HCT116 (cell line): ENCODE data around the gene TCP10L. TPM values are rescaled to one million over a fixed set of nuclear protein-coding genes. Genes with fewer than 3 reads are reported as not detected.
A peak's percentile ranks its signal among the peaks of the same experiment; 100 is the strongest.
"Not testable (repeated sequence)": the region's sequence is repeated elsewhere in the genome, so short reads cannot be mapped to it uniquely, and the experiment has no call there.

Experiments
- ATAC-seq: fragments of 200-7000 bp; cut with Tn5 transposase; 2 replicates; pipeline ENCODE4 v1.9.1; 2020; ENCODE audit warnings: mild to moderate bottlenecking, moderate library complexity
- BruUV-seq: library from RNA; stranded (reverse); fragments of 400-500 nt; replicated peaks from 2 replicates; lab custom pipeline; 2021; lab: Mats Ljungman, UMichigan
- CTCF ChIA-PET: fragments of 300-600 bp; sonication (Branson Sonifier 250); formaldehyde crosslinking; loops from one replicate; lab custom pipeline; 2021; ENCODE audit warnings: antibody characterized with exemption; lab: Charles Lee
- POLR2A ChIA-PET: fragments of 300-600, 350-600 bp; sonication (Branson Sonifier 250); formaldehyde crosslinking; loops from one replicate; lab custom pipeline; 2021; ENCODE audit warnings: antibody characterized with exemption; lab: Charles Lee
- RAD21 ChIA-PET, 2 experiments: fragments of 300-600 bp; sonication (Branson Sonifier 250); formaldehyde crosslinking; loops; one replicate each; lab custom pipeline; 2023; ENCODE audit warnings: low total read pairs in 2 of 2; ENCODE audit not compliant: uncharacterized antibody in 2 of 2, unreplicated experiment in 2 of 2, low non-redundant PET in 1 of 2; lab: Charles Lee
- DNase-seq: peaks from one replicate; pipeline ENCODE4 v3.0.0-alpha.2; 2010; ENCODE audit warnings: low read depth, low spot score
- H2AFZ ChIP-seq: fragments of 200-600 bp; shearing (Covaris generic), sonication (generic); 2 replicates; pipeline ENCODE4 v1.6.1; 2017; ENCODE audit warnings: low read depth, mixed run types, mixed read lengths, antibody characterized with exemption, low read length; ENCODE audit not compliant: poor library complexity, severe bottlenecking
- H3K27ac ChIP-seq: 2 replicates; pipeline ENCODE4 v1.5.1; 2012; ENCODE audit warnings: low read depth, low read length
- H3K27me3 ChIP-seq: fragments of 200-600 bp; sonication (generic); 2 replicates; pipeline ENCODE4 v1.6.1; 2016; ENCODE audit warnings: mixed run types, low read length, mixed read lengths; ENCODE audit not compliant: insufficient read depth
- H3K36me3 ChIP-seq, 2 experiments: fragments of 200-500 bp in 1 of 2; fragments of 200-600 bp in 1 of 2; sonication (Bioruptor generic) in 1 of 2; sonication (generic) in 1 of 2; 2 replicates each; pipeline versions ENCODE4 v1.5.1 to v1.6.1; 2014 to 2016; ENCODE audit warnings: low read length in 2 of 2, inconsistent platforms in 1 of 2, mixed read lengths in 1 of 2, mixed run types in 1 of 2; ENCODE audit not compliant: insufficient read depth in 2 of 2, control insufficient read depth in 1 of 2
- H3K4me1 ChIP-seq, 2 experiments: fragments of 200-600 bp in 1 of 2; sonication (generic) in 1 of 2; 2 replicates each; pipeline versions ENCODE4 v1.5.1 to v1.6.1; 2012 to 2017; ENCODE audit warnings: low read length in 2 of 2, inconsistent platforms in 1 of 2, mild to moderate bottlenecking in 1 of 2, mixed read lengths in 1 of 2, mixed run types in 1 of 2, moderate library complexity in 1 of 2; ENCODE audit not compliant: insufficient read depth in 2 of 2, control insufficient read depth in 1 of 2
- H3K4me2 ChIP-seq: fragments of 200-600 bp; sonication (generic); 2 replicates; pipeline ENCODE4 v1.6.1; 2017; ENCODE audit warnings: mixed run types, low read length, mixed read lengths
- H3K4me3 ChIP-seq, 2 experiments: fragments of 200-600 bp in 1 of 2; sonication (generic) in 1 of 2; replicated peaks in 1 of 2; 2 replicates each; pipeline ENCODE4 v1.5.1; 2011 to 2016; ENCODE audit warnings: low read length in 2 of 2, control low read depth in 1 of 2, low read depth in 1 of 2, mild to moderate bottlenecking in 1 of 2, mixed read lengths in 1 of 2, mixed run types in 1 of 2
- H3K79me2 ChIP-seq: fragments of 200-600 bp; sonication (generic); 2 replicates; pipeline ENCODE4 v1.6.1; 2017; ENCODE audit warnings: mild to moderate bottlenecking, mixed run types, low read length, moderate library complexity, mixed read lengths; ENCODE audit not compliant: insufficient read depth
- H3K9ac ChIP-seq: fragments of 200-600 bp; sonication (generic); 2 replicates; pipeline ENCODE4 v1.6.1; 2016; ENCODE audit warnings: low read length, mixed read lengths
- H3K9me2 ChIP-seq: fragments of 200-600 bp; sonication (generic), shearing (Covaris generic); 2 replicates; pipeline ENCODE4 v1.6.1; 2017; ENCODE audit warnings: mixed run types, mild to moderate bottlenecking, moderate library complexity; ENCODE audit not compliant: insufficient read depth
- H3K9me3 ChIP-seq, 2 experiments: fragments of 200-500 bp in 1 of 2; fragments of 200-600 bp in 1 of 2; sonication (Bioruptor generic) in 1 of 2; sonication (generic) in 1 of 2; 2 replicates each; pipeline ENCODE4 v1.6.1; 2014 to 2017; ENCODE audit warnings: low read length in 2 of 2, mixed read lengths in 2 of 2, inconsistent platforms in 1 of 2, low read depth in 1 of 2, mild to moderate bottlenecking in 1 of 2, mixed run types in 1 of 2, moderate library complexity in 1 of 2; ENCODE audit not compliant: control insufficient read depth in 1 of 2, insufficient read depth in 1 of 2
- H4K20me1 ChIP-seq: fragments of 200-600 bp; sonication (generic), shearing (Covaris generic); 2 replicates; pipeline ENCODE4 v1.6.1; 2017; ENCODE audit warnings: mixed run types, mild to moderate bottlenecking, moderate library complexity; ENCODE audit not compliant: insufficient read depth
- CBX3 ChIP-seq: IDR thresholded peaks from 2 replicates; pipeline ENCODE4 v1.6.1; 2012; ENCODE audit warnings: low read depth
- CEBPB ChIP-seq: IDR thresholded peaks from 2 replicates; pipeline ENCODE4 v1.6.1; 2012; ENCODE audit warnings: low read depth
- EZH2phosphoT487 ChIP-seq: fragments of 200-600 bp; IDR thresholded peaks from 2 replicates; pipeline ENCODE4 v1.6.1; 2018; ENCODE audit warnings: antibody characterized with exemption, borderline replicate concordance
- POLR2A ChIP-seq: IDR thresholded peaks from 2 replicates; pipeline ENCODE4 v1.7.0; 2011; ENCODE audit warnings: borderline replicate concordance; ENCODE audit not compliant: insufficient read depth, insufficient read length; ENCODE audit errors: extremely low read depth
- POLR2AphosphoS5 ChIP-seq: IDR thresholded peaks from 2 replicates; pipeline ENCODE4 v1.6.1; 2011; ENCODE audit warnings: mild to moderate bottlenecking, low read depth, low read length, moderate library complexity
- REST ChIP-seq: IDR thresholded peaks from 2 replicates; pipeline ENCODE4 v1.6.1; 2012; ENCODE audit warnings: low read depth
- SP1 ChIP-seq: IDR thresholded peaks from 2 replicates; pipeline ENCODE4 v1.6.1; 2012; ENCODE audit warnings: low read depth
- SRF ChIP-seq: IDR thresholded peaks from 2 replicates; pipeline ENCODE4 v1.6.1; 2012; ENCODE audit warnings: low read depth
- TCF7L2 ChIP-seq: IDR thresholded peaks from 2 replicates; pipeline ENCODE4 v1.7.0; 2011; ENCODE audit warnings: borderline replicate concordance, inconsistent platforms; ENCODE audit not compliant: insufficient read depth, insufficient read length; ENCODE audit errors: extremely low read depth
- YY1 ChIP-seq: IDR thresholded peaks from 2 replicates; pipeline ENCODE4 v1.6.1; 2011; ENCODE audit warnings: low read length, low read depth, moderate library complexity, mild to moderate bottlenecking; ENCODE audit not compliant: insufficient replicate concordance; ENCODE audit errors: extremely low read depth
- intact Hi-C: fragments of 100-400 bp; cut with micrococcal nuclease; formaldehyde crosslinking; loops from 2 replicates; pipeline ENCODE4 v1.10.0; 2022
- total RNA-seq: library from RNA; stranded (reverse); gene quantifications from one replicate; pipeline ENCODE4 v1.2.1, GENCODE V29; 2021; ENCODE audit not compliant: unreplicated experiment

Gene TCP10L
- total RNA-seq, 1 experiment from 2014 or later: 0.07 TPM

- TF ChIP-seq YY1 (peak; percentile 14), CBX3 (peak; percentile 69; the same call in 1 of the 2 replicates), CEBPB (no peak), POLR2AphosphoS5 (peak; percentile 70), POLR2A (peak; percentile 56), SP1 (peak; percentile 44; the same call in 1 of the 2 replicates)
These were observed 27.0 kb upstream of the TCP10L start, which contains the start of gene CFAP298 (continued) for GRCh38 chr21:32612075-32612998.

- peak overlapping the region; percentile 89 for H3K9ac ChIP-seq
- peaks cover 6 to 12% of the 10 kb centered on the region in 2 experiments for H3K4me1 ChIP-seq
- RAD21 ChIA-PET: interaction anchor here in 1 of 2 experiments (1.1 kb wide), 1 partner anchor 10 kb away, joined by 4 read pairs; no protein-coding TSS in a partner anchor
- no peaks in the 10 kb centered on the region for H4K20me1 ChIP-seq
- H3K27me3 ChIP-seq: no peaks in the 10 kb centered on the region
- peaks cover 5 to 25% of the 10 kb centered on the region in 2 experiments; a peak in 3 of 4 replicates for H3K36me3 ChIP-seq
- no peaks in the 10 kb centered on the region for H3K9me3 ChIP-seq
- peak overlapping the region; percentile 92 for H3K4me2 ChIP-seq
- peak overlapping the region; percentile 97 for H3K27ac ChIP-seq
- no peaks in the 10 kb centered on the region for H3K9me2 ChIP-seq
- TF ChIP-seq POLR2A: no peak
- no peak for TF ChIP-seq YY1
- no peak for TF ChIP-seq SP1
- no peak for TF ChIP-seq REST
- TF ChIP-seq TCF7L2: no peak
- TF ChIP-seq EZH2phosphoT487: no peak
- no peak for TF ChIP-seq SRF
- peak overlapping the region; percentile 95 to 98 for H3K4me3 ChIP-seq
- POLR2A ChIA-PET: interaction anchor here (0.8 kb wide), 2 partner anchors 147 to 160 kb away, joined by 3 read pairs; partner anchors contain the start of gene PAXBP1
- peaks cover 31% of the 10 kb centered on the region for H3K79me2 ChIP-seq
- TSS peak; percentile 47 for BruUV-seq
- no peak for DNase-seq
- CTCF ChIA-PET: interaction anchor here (0.5 to 2.5 kb wide), 2 partner anchors 10 to 22 kb away, joined by 4 to 17 read pairs; no protein-coding TSS in a partner anchor
- H2AFZ ChIP-seq: peak overlapping the region; percentile 45
- intact Hi-C loops: no loop called here
- peak; percentile 28 for ATAC-seq
These were observed 26.2 kb upstream of the TCP10L start for GRCh38 chr21:32611471-32611997.

GRCh38 chr21:32610940-32611339 is 25.6 kb upstream of the TCP10L start:
- Histone ChIP-seq H3K36me3 (peaks cover 5 to 30% of the 10 kb centered on the region in 2 experiments; a peak in 3 of 4 replicates), H3K79me2 (peaks cover 31% of the 10 kb centered on the region), H3K9ac (peak overlapping the region; percentile 89), H3K4me2 (peak overlapping the region; percentile 73), H3K4me3 (peak overlapping the region; percentile 95 to 98), H3K4me1 (peaks cover 6 to 12% of the 10 kb centered on the region in 2 experiments), H3K27ac (peak overlapping the region; percentile 97; the same call in 1 of the 2 replicates)
- H2AFZ ChIP-seq, ATAC-seq, H3K9me3 ChIP-seq, BruUV-seq, DNase-seq, intact Hi-C loops, H3K9me2 ChIP-seq, RAD21 ChIA-PET, POLR2A ChIA-PET, H4K20me1 ChIP-seq, H3K27me3 ChIP-seq: not testable (repeated sequence)
- CTCF ChIA-PET: interaction anchor here (1.1 to 2.5 kb wide), 2 partner anchors 10 kb away, joined by 7 to 17 read pairs; no protein-coding TSS in a partner anchor
